Chondrocyte (in vitro differentiated cells): ENCODE measurements around the gene KRI1. TPM values are rescaled to one million over a fixed set of nuclear protein-coding genes. Genes with fewer than 3 reads are reported as not detected.
A peak's percentile ranks its signal among the peaks of the same experiment; 100 is the strongest.

Source experiments
- DNase-seq: peaks from one replicate; pipeline ENCODE4 v3.0.0; 2021; ENCODE audit warnings: mixed read lengths, low spot score
- H3K27ac Mint-ChIP-seq: one replicate; pipeline ENCODE4 v1.8.0; 2021; ENCODE audit warnings: mild to moderate bottlenecking, moderate library complexity, mixed read lengths; ENCODE audit not compliant: unreplicated experiment
- H3K27me3 Mint-ChIP-seq: 2 replicates; pipeline ENCODE4 v1.8.0; 2021; ENCODE audit warnings: low read depth, mixed read lengths
- H3K36me3 Mint-ChIP-seq: 2 replicates; pipeline ENCODE4 v1.8.0; 2021; ENCODE audit warnings: low read depth, mixed read lengths
- H3K4me1 Mint-ChIP-seq: 2 replicates; pipeline ENCODE4 v1.8.0; 2021; ENCODE audit warnings: low read depth, mild to moderate bottlenecking, mixed read lengths
- H3K4me3 Mint-ChIP-seq: one replicate; pipeline ENCODE4 v1.8.0; 2021; ENCODE audit warnings: mild to moderate bottlenecking, moderate library complexity, mixed read lengths; ENCODE audit not compliant: unreplicated experiment
- H3K9me3 Mint-ChIP-seq: 2 replicates; pipeline ENCODE4 v1.8.0; 2021; ENCODE audit warnings: low read depth, mixed read lengths
- CTCF ChIP-seq: fragments of 200-600 bp; sonication (generic); IDR thresholded peaks from 2 replicates; pipeline ENCODE4 v1.5.0; 2021; ENCODE audit warnings: antibody characterized with exemption, mild to moderate bottlenecking, moderate library complexity
- total RNA-seq: library from RNA; stranded (reverse); gene quantifications from 3 replicates; pipeline ENCODE4 v1.2.1, GENCODE V29; 2021

KRI1 gene
- total RNA-seq, 1 donor from 2014 or later, result 14.2 TPM

- Mint-ChIP-seq H3K27ac (no peak overlapping the region), H3K27me3 (no peaks in the 10 kb centered on the region), H3K4me3 (no peak overlapping the region), H3K4me1 (no peaks in the 10 kb centered on the region), H3K9me3 (no peaks in the 10 kb centered on the region), H3K36me3 (peaks cover 10% of the 10 kb centered on the region)
- TF ChIP-seq CTCF, result no peak
- peak; percentile 93 for DNase-seq
Observed at GRCh38 chr19:10557603-10558197, 8.1 kb downstream of the KRI1 start.

GRCh38 chr19:10555610-10555973 lies 10.2 kb downstream of the KRI1 start:
- TF ChIP-seq CTCF, result no peak
- Mint-ChIP-seq H3K9me3 (no peaks in the 10 kb centered on the region), H3K4me3 (no peak overlapping the region), H3K36me3 (peaks cover 17% of the 10 kb centered on the region), H3K4me1 (no peaks in the 10 kb centered on the region), H3K27me3 (no peaks in the 10 kb centered on the region), H3K27ac (peak overlapping the region; percentile 54)
- no peak for DNase-seq

- no peak overlapping the region for H3K27ac Mint-ChIP-seq
- TF ChIP-seq CTCF, result peak; percentile 14
- H3K9me3 Mint-ChIP-seq, result no peaks in the 10 kb centered on the region
- no peak for DNase-seq
- no peak overlapping the region for H3K4me3 Mint-ChIP-seq
- H3K4me1 Mint-ChIP-seq, result no peaks in the 10 kb centered on the region
- H3K27me3 Mint-ChIP-seq, result no peaks in the 10 kb centered on the region
- H3K36me3 Mint-ChIP-seq, result peaks cover 21% of the 10 kb centered on the region
Observed at GRCh38 chr19:10554760-10555609, 10.8 kb downstream of the KRI1 start.

- peaks cover 23% of the 10 kb centered on the region for H3K36me3 Mint-ChIP-seq
- TF ChIP-seq CTCF, result no peak
- no peak overlapping the region for H3K4me3 Mint-ChIP-seq
- H3K4me1 Mint-ChIP-seq, result no peaks in the 10 kb centered on the region
- DNase-seq, result no peak
- H3K9me3 Mint-ChIP-seq, result no peaks in the 10 kb centered on the region
- H3K27me3 Mint-ChIP-seq, result no peaks in the 10 kb centered on the region
- no peak overlapping the region for H3K27ac Mint-ChIP-seq
Observed at GRCh38 chr19:10553943-10554381, 11.8 kb downstream of the KRI1 start.

GRCh38 chr19:10553087-10553667 lies 12.6 kb downstream of the KRI1 start:
- Mint-ChIP-seq H3K4me3 (no peak overlapping the region), H3K36me3 (peaks cover 25% of the 10 kb centered on the region)
- TF ChIP-seq CTCF, result no peak

More at GRCh38 chr19:10553087-10553667, 12.6 kb downstream of the KRI1 start:
- H3K27ac Mint-ChIP-seq, result no peak overlapping the region
- no peaks in the 10 kb centered on the region for H3K4me1 Mint-ChIP-seq
- H3K27me3 Mint-ChIP-seq, result no peaks in the 10 kb centered on the region
- DNase-seq, result no peak
- H3K9me3 Mint-ChIP-seq, result no peaks in the 10 kb centered on the region
